Right lobe of liver (tissue), 4 donors: ENCODE results near the gene ACBD5.

Experiments
- CTCF ChIP-seq, 4 donors: fragments of 200-600 bp in 3 of 4; fragments of 450-650 bp in 1 of 4; IDR thresholded peaks; one replicate each; pipeline versions ENCODE4 v1.5.1 to v1.8.0; 2016 to 2022; ENCODE audit warnings: antibody characterized with exemption in 4 of 4, mild to moderate bottlenecking in 2 of 4
- POLR2A ChIP-seq: fragments of 450-650 bp; IDR thresholded peaks from one replicate; pipeline ENCODE4 v1.6.1; 2017; ENCODE audit warnings: antibody characterized with exemption, mild to moderate bottlenecking
- donor health status: DM: no; HTN: no; CAD: no.
- donor health status: DM: no; HTN: no; CAD: no.
- donor health status: DM: no; HTN: yes; CAD: no.

DNA sequence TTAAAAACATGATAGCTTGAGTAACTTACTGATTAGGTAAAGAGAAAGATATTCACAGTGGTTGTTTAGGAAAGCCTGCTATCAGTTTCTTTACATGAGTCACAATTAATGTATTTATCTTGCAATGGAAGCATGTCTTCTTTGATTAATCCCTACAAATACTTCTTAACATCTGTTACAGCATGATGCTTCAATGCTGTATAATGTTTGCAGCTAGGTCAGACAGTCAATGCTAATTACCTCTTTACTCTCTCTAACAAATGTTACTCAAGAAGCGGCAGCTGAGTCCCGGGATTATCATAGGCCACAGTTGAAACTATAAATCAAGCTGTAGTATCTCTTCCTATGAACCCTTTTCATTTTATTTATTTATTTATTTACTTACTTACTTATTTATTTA, 33.2 kb downstream of the ACBD5 start:
- TF ChIP-seq CTCF (IDR thresholded peaks at IDR 0.05), result no peak
- TF ChIP-seq POLR2A, result no peak
